GM18517 (cell line): ENCODE data around the gene PPM1B.
"Not testable (repeated sequence)": the region's sequence is repeated elsewhere in the genome, so short reads cannot be mapped to it uniquely, and the experiment has no call there.

ENCODE experiments used
- ATAC-seq: cut with Tn5 transposase; IDR thresholded peaks from one replicate; pipeline ENCODE4 v1.9.1; 2021; ENCODE audit warnings: mild to moderate bottlenecking, moderate library complexity; ENCODE audit not compliant: unreplicated experiment

The PPM1B gene

GRCh38 chr2:44246436-44246835 is 77.8 kb downstream of the PPM1B start:
- no peak for ATAC-seq

GRCh38 chr2:44246840-44247369 is 78.2 kb downstream of the PPM1B start:
- no peak for ATAC-seq

GRCh38 chr2:44247924-44248323 is 79.2 kb downstream of the PPM1B start:
- ATAC-seq = no peak

DNA sequence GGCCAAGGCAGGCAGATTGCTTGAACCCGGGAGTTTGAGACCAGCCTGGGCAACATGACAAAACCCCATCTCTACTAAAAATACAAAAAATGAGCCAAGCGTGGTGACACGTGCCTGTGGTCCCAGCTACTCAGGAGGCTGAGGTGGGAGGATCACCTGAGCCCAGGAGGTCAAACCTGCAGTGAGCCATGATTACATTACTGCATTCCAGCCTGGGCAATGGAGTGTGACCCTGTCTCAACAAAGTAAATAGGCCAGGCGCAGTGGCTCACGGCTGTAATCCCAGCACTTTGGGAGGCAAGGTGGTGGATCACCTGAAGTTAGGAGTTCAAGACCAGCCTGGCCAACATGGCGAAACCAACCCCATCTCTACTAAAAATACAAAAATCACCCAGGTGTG is 80.6 kb downstream of the PPM1B start:
- not testable (repeated sequence) for ATAC-seq

GRCh38 chr2:44250376-44250775 is 81.7 kb downstream of the PPM1B start:
- peak; percentile 89 for ATAC-seq

DNA sequence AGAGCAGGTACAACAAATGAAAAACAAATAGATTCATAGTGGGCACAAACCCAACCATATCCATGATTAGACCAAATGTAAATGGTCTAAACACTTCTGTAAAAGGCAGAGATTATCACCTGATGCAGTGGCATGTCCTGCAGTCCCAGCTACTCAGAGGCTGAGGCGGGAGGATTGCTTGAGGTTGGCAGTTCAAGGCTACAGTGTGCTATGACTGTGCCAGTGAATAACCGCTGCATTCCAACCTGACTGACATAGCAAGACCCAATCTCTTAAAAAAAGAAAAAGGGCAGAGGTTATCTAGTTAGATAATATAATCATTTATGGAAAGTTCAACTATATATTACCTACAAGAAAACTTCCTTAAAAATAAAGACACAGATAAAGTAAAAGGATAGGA is 85.3 kb downstream of the PPM1B start:
- no peak for ATAC-seq

DNA sequence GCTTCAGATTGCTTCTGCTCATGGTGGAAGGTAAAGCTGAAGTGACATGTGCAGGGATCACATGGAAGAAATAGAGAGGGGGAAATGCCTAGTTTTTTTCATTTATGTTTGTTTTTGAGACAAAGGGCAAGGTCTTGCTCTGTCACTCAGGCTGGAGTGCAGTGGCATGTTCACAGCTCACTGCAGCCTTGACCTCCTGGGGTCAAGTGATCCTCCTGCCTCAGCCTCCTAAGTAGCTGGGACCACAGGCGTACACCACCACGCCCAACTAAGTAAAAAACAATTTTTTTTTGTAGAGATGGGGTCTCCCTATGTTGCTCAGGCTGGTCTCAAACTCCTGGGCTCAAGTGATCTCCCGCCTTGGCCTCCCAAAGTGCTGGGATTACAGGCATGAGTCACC is 87.0 kb downstream of the PPM1B start:
- ATAC-seq = not testable (repeated sequence)

DNA sequence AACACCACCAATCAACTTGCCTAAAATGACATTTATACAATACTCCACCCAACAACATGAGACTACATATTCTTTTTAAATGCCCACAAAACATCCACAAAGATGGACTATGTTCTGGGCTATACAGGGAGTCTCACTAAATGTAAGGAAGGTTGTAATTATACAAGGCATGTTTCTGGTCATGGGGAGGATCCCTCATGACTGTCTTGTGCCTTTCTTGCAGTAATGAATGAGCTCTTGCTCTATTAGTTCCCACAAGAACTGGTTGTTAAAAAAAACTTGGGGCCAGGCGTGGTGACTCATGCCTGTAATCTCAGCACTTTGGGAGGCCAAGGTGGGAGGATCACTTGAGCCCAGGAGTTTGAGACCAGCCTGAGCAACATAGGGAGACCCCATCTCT is 89.1 kb downstream of the PPM1B start:
- not testable (repeated sequence) for ATAC-seq

DNA sequence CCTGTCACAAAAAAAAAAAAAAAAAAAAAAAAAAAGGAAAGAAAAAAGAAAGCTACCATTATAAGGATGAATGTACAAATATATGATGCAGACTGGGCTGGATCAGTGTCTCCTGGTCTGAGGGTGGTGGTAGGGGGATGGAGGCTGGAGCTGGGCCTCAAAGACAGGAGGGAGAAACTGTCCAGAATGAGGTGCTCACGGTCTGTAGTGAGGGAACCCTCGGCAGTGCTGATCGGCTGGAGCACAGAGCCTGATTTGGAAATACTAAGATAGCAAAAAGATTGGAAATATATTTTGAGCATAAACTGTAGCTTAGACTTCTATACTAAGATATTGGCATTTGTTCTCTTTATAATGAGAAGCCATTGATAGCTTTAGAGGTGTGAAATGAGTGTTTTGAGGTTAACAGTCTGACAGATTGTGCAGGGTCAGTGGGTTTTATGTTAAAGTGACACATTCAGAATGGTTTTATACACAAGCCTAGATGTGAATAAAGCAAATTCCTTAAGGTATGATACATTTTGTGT is 98.7 kb downstream of the PPM1B start:
- no peak for ATAC-seq

- ATAC-seq = no peak
Observed at GRCh38 chr2:44267796-44268648, 99.3 kb downstream of the PPM1B start.

GRCh38 chr2:44269831-44270230 is 101.2 kb downstream of the PPM1B start:
- ATAC-seq = no peak

- ATAC-seq = no peak
Observed at GRCh38 chr2:44271296-44271695, 102.6 kb downstream of the PPM1B start.

DNA sequence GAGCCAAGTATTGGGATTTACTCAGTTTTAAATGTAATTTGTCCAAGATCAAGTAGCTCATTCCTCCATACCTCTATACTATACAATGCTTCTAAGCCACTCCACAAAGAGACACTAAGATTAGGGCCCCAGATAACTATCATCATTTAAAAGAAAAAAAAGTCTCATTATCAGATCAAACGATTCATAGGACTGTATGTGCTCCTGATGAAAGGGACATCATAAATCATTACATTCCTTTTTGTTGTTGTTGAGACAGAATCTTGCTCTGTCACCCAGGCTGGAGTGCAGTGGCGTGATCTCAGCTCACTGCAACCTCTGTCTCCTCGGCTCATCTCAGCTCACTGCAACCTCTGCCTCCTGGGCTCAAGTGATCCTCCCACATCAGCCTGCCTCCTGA is 104.4 kb downstream of the PPM1B start:
- ATAC-seq = no peak

GRCh38 chr2:44273596-44273995 is 104.9 kb downstream of the PPM1B start:
- no peak for ATAC-seq

GRCh38 chr2:44275927-44276303 is 107.2 kb downstream of the PPM1B start:
- ATAC-seq = no peak

DNA sequence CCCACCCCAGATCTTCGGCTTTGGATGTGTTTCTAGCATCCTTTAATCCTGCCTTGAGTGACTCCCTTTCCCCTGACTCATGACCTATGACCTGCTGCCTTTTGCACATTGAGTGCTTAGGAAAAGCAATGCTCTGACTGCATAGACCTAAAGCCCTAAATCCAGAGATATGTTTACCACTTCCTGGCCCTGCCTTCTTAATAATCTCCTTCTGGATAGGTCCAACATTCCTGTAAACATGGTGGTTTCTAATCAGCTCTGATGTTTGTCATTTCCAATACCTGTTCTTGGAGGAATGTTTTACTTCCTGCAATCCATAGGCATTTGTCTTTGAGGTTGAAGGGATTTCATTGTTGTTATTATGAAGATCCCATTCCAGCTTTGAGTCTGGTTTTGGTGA is 108.9 kb downstream of the PPM1B start:
- ATAC-seq = no peak

DNA sequence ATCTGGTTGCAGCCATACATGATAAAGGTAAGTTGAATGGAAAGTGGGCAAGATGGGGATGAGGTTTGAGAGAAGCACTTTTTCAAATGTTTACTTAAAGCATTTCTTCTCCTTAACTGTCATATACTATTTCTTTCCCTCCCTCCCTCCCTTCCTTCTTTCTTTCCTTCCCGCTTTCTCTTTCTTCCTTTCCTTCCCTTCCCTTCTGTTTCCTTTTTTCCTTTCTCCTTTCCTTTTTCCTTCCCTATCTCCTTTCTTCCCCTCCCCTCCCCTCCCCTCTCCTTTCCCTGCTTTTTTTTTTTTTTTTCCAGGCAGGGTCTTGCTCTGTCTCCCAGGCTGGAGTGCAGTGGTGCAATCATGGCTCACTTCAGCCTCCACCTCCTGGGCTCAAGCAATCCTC is 112.2 kb downstream of the PPM1B start:
- no peak for ATAC-seq
